ENCODE measurements around the gene DENND5A.

DNA sequence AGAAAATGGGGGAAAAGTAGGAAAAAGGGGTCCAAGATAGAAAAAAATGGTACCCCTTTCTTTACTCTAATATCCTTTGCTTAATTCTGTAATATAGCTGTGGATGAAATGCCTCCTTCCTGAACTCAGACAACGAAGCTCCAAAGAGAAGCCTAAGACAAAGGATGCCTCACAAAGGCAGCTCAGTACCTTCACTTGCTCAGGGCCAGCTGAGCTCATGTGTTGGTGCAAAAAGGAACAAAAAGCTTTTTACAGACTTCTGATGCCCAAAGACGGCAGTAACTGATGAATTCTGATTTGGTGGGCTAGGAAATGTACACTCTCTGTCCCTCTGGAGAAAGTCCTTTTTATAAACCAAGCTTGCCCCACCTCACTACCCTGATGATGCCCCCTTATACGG is 77.5 kb downstream of the DENND5A start:
- TF ChIP-seq POLR2A (IDR thresholded peaks at IDR 0.05; ENCODE audit: low read length), result no peak
- TF ChIP-seq GATA1 (IDR thresholded peaks at IDR 0.05; ENCODE audit: low read depth, low read length), result no peak
